Measurements from ENCODE around the gene ZNF740.

ZNF740 gene

GRCh38 chr12:53226815-53227214, 46.3 kb downstream of the ZNF740 start:
- H3K36me3 Mint-ChIP-seq, result no peaks in the 10 kb centered on the region
- H3K27me3 Mint-ChIP-seq, result no peaks in the 10 kb centered on the region
- H3K27ac Mint-ChIP-seq, result no peak overlapping the region
- ATAC-seq (ENCODE audit: low read depth), result no peak
- H3K4me3 Mint-ChIP-seq, result no peak overlapping the region
- no peaks in the 10 kb centered on the region for H3K9me3 Mint-ChIP-seq
- DNase-seq (ENCODE audit: low spot score in 2 of 2), result no peak
- H3K4me1 Mint-ChIP-seq, result peaks cover 7% of the 10 kb centered on the region

- no peaks in the 10 kb centered on the region for H3K36me3 Mint-ChIP-seq
- peaks cover 4% of the 10 kb centered on the region for H3K4me1 Mint-ChIP-seq
- ATAC-seq (ENCODE audit: low read depth) (no peak), DNase-seq (ENCODE audit: low spot score in 2 of 2) (no peak)
- H3K9me3 Mint-ChIP-seq, result no peaks in the 10 kb centered on the region
- H3K27ac Mint-ChIP-seq, result no peak overlapping the region
- no peaks in the 10 kb centered on the region for H3K27me3 Mint-ChIP-seq
- no peak overlapping the region for H3K4me3 Mint-ChIP-seq
These were observed 46.8 kb downstream of the ZNF740 start for GRCh38 chr12:53227341-53227740.

- no peak overlapping the region for H3K27ac Mint-ChIP-seq
- no peaks in the 10 kb centered on the region for H3K36me3 Mint-ChIP-seq
- no peak overlapping the region for H3K4me3 Mint-ChIP-seq
- no peaks in the 10 kb centered on the region for H3K9me3 Mint-ChIP-seq
- no peak for ATAC-seq (ENCODE audit: low read depth)
- peaks cover 9% of the 10 kb centered on the region for H3K4me1 Mint-ChIP-seq
- no peaks in the 10 kb centered on the region for H3K27me3 Mint-ChIP-seq
- DNase-seq (ENCODE audit: low spot score in 2 of 2), result no peak
These were observed 47.3 kb downstream of the ZNF740 start for GRCh38 chr12:53227836-53228235.

GRCh38 chr12:53229454-53229853, 48.9 kb downstream of the ZNF740 start:
- Mint-ChIP-seq H3K36me3 (no peaks in the 10 kb centered on the region), H3K9me3 (no peaks in the 10 kb centered on the region), H3K4me1 (peaks cover 13% of the 10 kb centered on the region), H3K27ac (no peak overlapping the region), H3K4me3 (no peak overlapping the region), H3K27me3 (no peaks in the 10 kb centered on the region)
- DNase-seq (ENCODE audit: low spot score in 2 of 2), result no peak
- no peak for ATAC-seq (ENCODE audit: low read depth)

GRCh38 chr12:53230108-53230845, 49.8 kb downstream of the ZNF740 start:
- no peaks in the 10 kb centered on the region for H3K9me3 Mint-ChIP-seq
- no peak for DNase-seq (ENCODE audit: low spot score in 2 of 2)
- H3K4me1 Mint-ChIP-seq, result peaks cover 13% of the 10 kb centered on the region
- no peak overlapping the region for H3K4me3 Mint-ChIP-seq
- ATAC-seq (ENCODE audit: low read depth), result no peak
- H3K36me3 Mint-ChIP-seq, result no peaks in the 10 kb centered on the region
- no peak overlapping the region for H3K27ac Mint-ChIP-seq
- H3K27me3 Mint-ChIP-seq, result no peaks in the 10 kb centered on the region

GRCh38 chr12:53231671-53231920, 51.1 kb downstream of the ZNF740 start:
- Mint-ChIP-seq H3K9me3 (no peaks in the 10 kb centered on the region), H3K36me3 (no peaks in the 10 kb centered on the region), H3K4me1 (peaks cover 25% of the 10 kb centered on the region), H3K27me3 (no peaks in the 10 kb centered on the region), H3K27ac (no peak overlapping the region), H3K4me3 (peak overlapping the region; percentile 95)
- DNase-seq (ENCODE audit: low spot score in 2 of 2) (no peak), ATAC-seq (ENCODE audit: low read depth) (no peak)

- H3K27me3 Mint-ChIP-seq, result no peaks in the 10 kb centered on the region
- H3K27ac Mint-ChIP-seq, result peak within 1 kb of the TSS; percentile 78
- no peaks in the 10 kb centered on the region for H3K36me3 Mint-ChIP-seq
- peak; percentile 67 for ATAC-seq (ENCODE audit: low read depth)
- peaks cover 28% of the 10 kb centered on the region for H3K4me1 Mint-ChIP-seq
- DNase-seq (ENCODE audit: low spot score in 2 of 2), result peak in 1 of 2 donors; percentile 39
- H3K9me3 Mint-ChIP-seq, result no peaks in the 10 kb centered on the region
- peak within 1 kb of the TSS; percentile 95 for H3K4me3 Mint-ChIP-seq
These were observed 51.6 kb downstream of the ZNF740 start, which contains the start of gene RARG for GRCh38 chr12:53231921-53232645. RARG (minus strand) TSS chr12:53232209; CDS start chr12:53227545, 4,664 bp downstream.

GRCh38 chr12:53232646-53233461, 52.3 kb downstream of the ZNF740 start:
- Mint-ChIP-seq H3K27me3 (no peaks in the 10 kb centered on the region), H3K4me3 (peak overlapping the region; percentile 95), H3K9me3 (no peaks in the 10 kb centered on the region), H3K36me3 (no peaks in the 10 kb centered on the region), H3K4me1 (peaks cover 31% of the 10 kb centered on the region), H3K27ac (peak overlapping the region; percentile 78)
- ATAC-seq (ENCODE audit: low read depth) (peak; percentile 23), DNase-seq (ENCODE audit: low spot score in 2 of 2) (no peak)

GRCh38 chr12:53233671-53234121, 53.2 kb downstream of the ZNF740 start:
- no peaks in the 10 kb centered on the region for H3K27me3 Mint-ChIP-seq
- peaks cover 31% of the 10 kb centered on the region for H3K4me1 Mint-ChIP-seq
- no peak overlapping the region for H3K4me3 Mint-ChIP-seq

GRCh38 chr12:53234271-53234914, 53.9 kb downstream of the ZNF740 start:
- H3K4me1 Mint-ChIP-seq, result peaks cover 31% of the 10 kb centered on the region
- H3K27ac Mint-ChIP-seq, result no peak overlapping the region
- H3K4me3 Mint-ChIP-seq, result no peak overlapping the region
- no peaks in the 10 kb centered on the region for H3K9me3 Mint-ChIP-seq
- no peaks in the 10 kb centered on the region for H3K27me3 Mint-ChIP-seq
- ATAC-seq (ENCODE audit: low read depth) (no peak), DNase-seq (ENCODE audit: low spot score in 2 of 2) (no peak)
- no peaks in the 10 kb centered on the region for H3K36me3 Mint-ChIP-seq

More at GRCh38 chr12:53233671-53234121, 53.2 kb downstream of the ZNF740 start:
- no peaks in the 10 kb centered on the region for H3K36me3 Mint-ChIP-seq
- no peak for DNase-seq (ENCODE audit: low spot score in 2 of 2)
- H3K27ac Mint-ChIP-seq, result no peak overlapping the region
- H3K9me3 Mint-ChIP-seq, result no peaks in the 10 kb centered on the region
- ATAC-seq (ENCODE audit: low read depth), result no peak

- Mint-ChIP-seq H3K4me1 (peaks cover 32% of the 10 kb centered on the region), H3K27ac (no peak overlapping the region), H3K4me3 (peak overlapping the region; percentile 5), H3K9me3 (no peaks in the 10 kb centered on the region), H3K27me3 (no peaks in the 10 kb centered on the region), H3K36me3 (no peaks in the 10 kb centered on the region)
- no peak for ATAC-seq (ENCODE audit: low read depth)
- no peak for DNase-seq (ENCODE audit: low spot score in 2 of 2)
These were observed 54.6 kb downstream of the ZNF740 start for GRCh38 chr12:53235164-53235563.

GRCh38 chr12:53235742-53236442, 55.4 kb downstream of the ZNF740 start:
- no peaks in the 10 kb centered on the region for H3K36me3 Mint-ChIP-seq
- peak overlapping the region; percentile 45 for H3K4me3 Mint-ChIP-seq
- ATAC-seq (ENCODE audit: low read depth), result no peak
- peaks cover 37% of the 10 kb centered on the region for H3K4me1 Mint-ChIP-seq
- no peaks in the 10 kb centered on the region for H3K9me3 Mint-ChIP-seq
- peak overlapping the region; percentile 77 for H3K27ac Mint-ChIP-seq
- H3K27me3 Mint-ChIP-seq, result no peaks in the 10 kb centered on the region
- no peak for DNase-seq (ENCODE audit: low spot score in 2 of 2)

- Mint-ChIP-seq H3K4me1 (peaks cover 37% of the 10 kb centered on the region), H3K27me3 (no peaks in the 10 kb centered on the region), H3K9me3 (no peaks in the 10 kb centered on the region), H3K27ac (peak overlapping the region; percentile 77), H3K4me3 (peak overlapping the region; percentile 37), H3K36me3 (no peaks in the 10 kb centered on the region)
- DNase-seq (ENCODE audit: low spot score in 2 of 2) (peak in 1 of 2 donors; percentile 36), ATAC-seq (ENCODE audit: low read depth) (peak; percentile 73)
These were observed 56.1 kb downstream of the ZNF740 start for GRCh38 chr12:53236443-53237111.
